K562 (cell line): ENCODE measurements around the gene NHSL2. TPM values are rescaled to one million over a fixed set of nuclear protein-coding genes. Genes with fewer than 3 reads are reported as not detected.

Experiments used
- ATAC-seq: fragments of 200-7000 bp; cut with Tn5 transposase; 3 replicates; pipeline ENCODE4 v1.9.1; 2020; ENCODE audit warnings: moderate library complexity
- BruUV-seq: library from RNA; stranded (reverse); fragments of 400-500 nt; replicated peaks from 2 replicates; lab custom pipeline; 2021; lab: Mats Ljungman, UMichigan
- CTCF ChIA-PET: fragments of 300-600 bp; formaldehyde crosslinking; extraction: SDS; loops from one replicate; lab custom pipeline; 2021; ENCODE audit warnings: low intra/inter-chr PET ratio; lab: Yijun Ruan, JAX
- POLR2A ChIA-PET: fragments of 300-600, 350-650 bp; sonication (Branson Sonifier 250); formaldehyde crosslinking; extraction: SDS; loops from one replicate; lab custom pipeline; 2021; ENCODE audit warnings: antibody characterized with exemption, inconsistent platforms; lab: Yijun Ruan, JAX
- DNase-seq, 4 experiments: peaks; one replicate each; pipeline versions ENCODE4 v3.0.0 to v3.0.0-alpha.2; 2011 to 2018; ENCODE audit warnings: low spot score in 3 of 4, mixed read lengths in 3 of 4; ENCODE audit errors: extremely low read depth in 1 of 4
- FAIRE-seq: peaks from 2 replicates; lab custom pipeline; 2011; peaks lifted over from hg19 to GRCh38; lab: Jason Lieb, UNC
- H2AFZ ChIP-seq: 2 replicates; pipeline ENCODE4 v1.6.0; 2011; ENCODE audit warnings: low read depth, low read length, control low read depth, inconsistent platforms
- H3K27ac ChIP-seq: fragments of 200-600 bp; 3 replicates; pipeline ENCODE4 v1.8.0; 2011; ENCODE audit warnings: low read depth, mild to moderate bottlenecking, control low read depth, inconsistent platforms, low read length, moderate library complexity, mixed read lengths; ENCODE audit errors: extremely low read depth
- H3K27me3 ChIP-seq, 2 experiments: fragments of 300-600 bp in 1 of 2; 2 replicates in 1 of 2; 3 replicates in 1 of 2; pipeline versions ENCODE4 v1.6.0 to v1.8.0; 2011; ENCODE audit warnings: inconsistent platforms in 2 of 2, low read length in 2 of 2, mild to moderate bottlenecking in 1 of 2, mixed read lengths in 1 of 2, moderate library complexity in 1 of 2; ENCODE audit not compliant: control insufficient read depth in 2 of 2, insufficient read depth in 2 of 2
- H3K36me3 ChIP-seq: fragments of 300-600 bp; 3 replicates; pipeline ENCODE4 v1.8.0; 2011; ENCODE audit warnings: mild to moderate bottlenecking, low read length, inconsistent platforms; ENCODE audit not compliant: control insufficient read depth, insufficient read depth
- H3K4me1 ChIP-seq, 2 experiments: fragments of 200-600 bp in 1 of 2; replicated peaks in 1 of 2; 2 replicates in 1 of 2; 3 replicates in 1 of 2; pipeline versions ENCODE4 v1.5.1 to v1.8.0; 2011; ENCODE audit warnings: inconsistent platforms in 2 of 2, low read length in 2 of 2, mild to moderate bottlenecking in 1 of 2, mixed read lengths in 1 of 2, moderate library complexity in 1 of 2; ENCODE audit not compliant: control insufficient read depth in 2 of 2, insufficient read depth in 2 of 2
- H3K4me2 ChIP-seq: 2 replicates; pipeline ENCODE4 v1.6.1; 2011; ENCODE audit warnings: low read length, control low read depth, inconsistent platforms, mixed read lengths; ENCODE audit not compliant: insufficient read depth
- H3K4me3 ChIP-seq: fragments of 200-600 bp; sonication (generic), shearing (Covaris generic); 2 replicates; pipeline ENCODE4 v1.5.1; 2016; ENCODE audit warnings: control low read depth, inconsistent platforms
- H3K79me2 ChIP-seq: fragments of 200-600 bp; 3 replicates; pipeline ENCODE4 v1.8.0; 2011; ENCODE audit warnings: low read length, inconsistent platforms; ENCODE audit not compliant: control insufficient read depth, insufficient read depth
- H3K9ac ChIP-seq, 2 experiments: 2 replicates each; pipeline versions ENCODE4 v1.6.0 to v1.6.1; 2011; ENCODE audit warnings: low read depth in 2 of 2, low read length in 2 of 2, control low read depth in 1 of 2, inconsistent platforms in 1 of 2, mild to moderate bottlenecking in 1 of 2, mixed read lengths in 1 of 2; ENCODE audit not compliant: insufficient read depth in 1 of 2
- H3K9me1 ChIP-seq: one replicate; pipeline ENCODE4 v1.6.0; 2011; ENCODE audit warnings: inconsistent platforms, mild to moderate bottlenecking, low read length, moderate library complexity; ENCODE audit not compliant: control insufficient read depth, insufficient read depth
- H3K9me3 ChIP-seq: replicated peaks from 2 replicates; pipeline ENCODE4 v1.5.1; 2011; ENCODE audit warnings: low read depth, low read length, inconsistent platforms; ENCODE audit not compliant: control insufficient read depth, insufficient read depth
- H4K20me1 ChIP-seq: replicated peaks from 2 replicates; pipeline ENCODE4 v1.6.1; 2011; ENCODE audit warnings: low read length, inconsistent platforms, mixed read lengths; ENCODE audit not compliant: control insufficient read depth, insufficient read depth
- BCOR ChIP-seq: fragments of 450-650 bp; IDR thresholded peaks from 2 replicates; pipeline ENCODE4 v1.6.1; 2016
- DPF2 ChIP-seq: fragments of 450-650 bp; IDR thresholded peaks from 2 replicates; pipeline ENCODE4 v1.6.1; 2016
- HDAC2 ChIP-seq: fragments of 450-650 bp; IDR thresholded peaks from 2 replicates; pipeline ENCODE4 v1.6.1; 2016; ENCODE audit warnings: mild to moderate bottlenecking
- KDM1A ChIP-seq, 2 experiments: fragments of 450-650 bp; IDR thresholded peaks; 2 replicates each; pipeline ENCODE4 v1.6.1; 2016; ENCODE audit warnings: mild to moderate bottlenecking in 2 of 2
- POLR2H ChIP-seq: IDR thresholded peaks from 2 replicates; pipeline ENCODE4 v1.6.1; 2016; ENCODE audit warnings: missing genetic modification characterization, low read depth, mild to moderate bottlenecking, control low read depth, missing compliant biosample characterization, moderate library complexity
- RBM25 ChIP-seq: fragments of 200-400 bp; formaldehyde crosslinking; IDR thresholded peaks from 2 replicates; pipeline ENCODE4 v1.6.1; 2018; ENCODE audit warnings: low read length, low read depth, moderate library complexity; ENCODE audit not compliant: severe bottlenecking
- RFX1 ChIP-seq: fragments of 450-650 bp; IDR thresholded peaks from 2 replicates; pipeline ENCODE4 v1.6.1; 2016; ENCODE audit warnings: mild to moderate bottlenecking, moderate library complexity
- ZFP36 ChIP-seq: fragments of 150-350 bp; IDR thresholded peaks from 2 replicates; pipeline ENCODE4 v1.6.1; 2018; ENCODE audit warnings: low read length, low read depth; ENCODE audit not compliant: partially characterized antibody
- WGBS: fragments of 100-300 bp; shearing (Covaris generic); methylation state at CpG from one replicate; pipeline ENCODE4 v1.1.6; 2016; ENCODE audit warnings: low coverage, mixed read lengths; ENCODE audit not compliant: insufficient coverage; ENCODE audit errors: missing lambda C conversion rate; 5-methylcytosine and 5-hydroxymethylcytosine counted together
- in situ Hi-C: fragments of 300-500 bp; cut with MboI; formaldehyde crosslinking; loops from 4 replicates; pipeline ENCODE4 v1.15.0; 2018; ENCODE audit warnings: inconsistent platforms, mixed read lengths
- intact Hi-C: fragments of 100-400 bp; cut with micrococcal nuclease; formaldehyde crosslinking; loops from 2 replicates; pipeline ENCODE4 v1.14.2; 2022
- polyA plus RNA-seq, 8 experiments: library from polyadenylated mRNA; depleted of rRNA in 4 of 8; stranded (reverse) in 5 of 8; unstranded in 3 of 8; fragments of >200 nt; fragmentation: Nextera tagmentation in 2 of 8; fragmentation: Illumina TruSeq in 1 of 8; extraction: Ambion mirVana in 2 of 8; extraction: Trizol in 1 of 8; gene quantifications; 2 replicates each; pipeline versions ENCODE4 v1.2.1 to v1.2.3, GENCODE V29; 2011 to 2014; ENCODE audit warnings: inconsistent platforms in 1 of 8, missing spikeins in 1 of 8
- total RNA-seq, 7 experiments: library from RNA; depleted of rRNA in 6 of 7; stranded (reverse); fragments of >200 nt in 6 of 7; fragmentation: Illumina TruSeq in 2 of 7; extraction: Trizol in 2 of 7; gene quantifications; 2 replicates each; pipeline versions ENCODE4 v1.2.1 to v1.2.3, GENCODE V29; 2011 to 2021; ENCODE audit warnings: low replicate concordance in 1 of 7
- TF ChIP-seq, protein P1 (sequence below): fragments of 250-450 bp; sonication (Bioruptor Pico); IDR thresholded peaks from 2 replicates; pipeline ENCODE4 v1.5.0; 2021

The NHSL2 gene
- total and polyA plus RNA-seq, 9 of the 15 experiments (the other 6 are each of a cell fraction or from before 2014, with no cell fraction given), result 0.02 TPM; not detected in 8

DNA sequence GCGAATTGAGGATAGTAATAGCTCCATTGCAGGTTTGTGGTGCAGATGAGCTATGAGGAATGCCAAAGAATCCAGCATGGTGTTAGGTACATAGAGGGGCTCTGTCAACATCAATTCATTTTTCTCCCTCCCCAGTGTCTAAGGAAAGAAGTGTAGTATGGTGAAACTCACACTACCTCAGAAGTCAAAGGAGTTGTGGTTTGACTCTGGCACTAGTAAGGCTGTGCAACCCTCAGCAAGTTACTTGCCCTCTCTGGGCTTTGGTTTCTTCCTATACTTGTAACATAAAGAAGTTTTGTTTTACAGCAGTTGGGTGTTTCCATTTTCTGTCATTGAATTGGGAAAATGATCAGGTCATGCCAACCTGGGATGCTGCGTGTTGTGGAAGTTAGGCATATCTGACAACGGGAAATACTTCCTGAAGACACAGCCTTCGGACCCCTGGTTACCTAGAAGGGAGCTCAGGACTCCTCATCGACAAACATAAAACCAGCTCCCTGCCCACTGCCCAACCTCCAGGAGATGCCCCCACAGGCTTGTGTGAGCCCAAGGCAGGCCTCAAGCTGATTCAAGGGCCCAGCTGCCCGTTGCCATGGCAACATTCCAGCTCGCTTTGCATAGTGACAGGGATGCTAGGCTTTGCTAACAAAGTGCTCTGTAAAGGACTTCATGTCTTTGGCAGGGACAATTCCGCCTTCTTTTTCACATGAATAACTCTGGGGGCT is 149.7 kb downstream of the NHSL2 start:
- no peaks in the 10 kb centered on the region for H3K79me2 ChIP-seq
- 2% methylated on average over 6 of the region's 8 CpGs for WGBS
- H3K27me3 ChIP-seq, result peaks cover 0 to 10% of the 10 kb centered on the region in 2 experiments; a peak in 2 of 5 replicates
- H4K20me1 ChIP-seq, result no peaks in the 10 kb centered on the region
- H3K27ac ChIP-seq, result no peak overlapping the region
- ChIA-PET CTCF (no interaction called here), POLR2A (interaction anchor here (0.6 to 0.8 kb wide), 2 partner anchors 8 to 11 kb away, joined by 3 to 4 read pairs; no protein-coding TSS in a partner anchor)
- H3K9me1 ChIP-seq, result no peaks in the 10 kb centered on the region
- no peak overlapping the region for H3K4me2 ChIP-seq
- H3K4me3 ChIP-seq, result no peak overlapping the region
- FAIRE-seq (no peak), DNase-seq (no peak), ATAC-seq (no peak)
- H2AFZ ChIP-seq, result no peak overlapping the region
- intact Hi-C loops (no loop called here), in situ Hi-C loops (no loop called here)
- H3K9me3 ChIP-seq, result no peaks in the 10 kb centered on the region
- no peaks in the 10 kb centered on the region for H3K36me3 ChIP-seq
- no peak overlapping the region for H3K9ac ChIP-seq
- peak; percentile 68 for TF ChIP-seq ZFP36
- no peak for TF ChIP-seq POLR2H (tag)
- TF ChIP-seq KDM1A (IDR thresholded peaks at IDR 0.05), result 0 out of 4 replicates have a peak, but pooled peaks of 1 of the 2 experiments have one; percentile 13
- peak; percentile 81 for TF ChIP-seq RBM25
- TF ChIP-seq, protein P1, sequence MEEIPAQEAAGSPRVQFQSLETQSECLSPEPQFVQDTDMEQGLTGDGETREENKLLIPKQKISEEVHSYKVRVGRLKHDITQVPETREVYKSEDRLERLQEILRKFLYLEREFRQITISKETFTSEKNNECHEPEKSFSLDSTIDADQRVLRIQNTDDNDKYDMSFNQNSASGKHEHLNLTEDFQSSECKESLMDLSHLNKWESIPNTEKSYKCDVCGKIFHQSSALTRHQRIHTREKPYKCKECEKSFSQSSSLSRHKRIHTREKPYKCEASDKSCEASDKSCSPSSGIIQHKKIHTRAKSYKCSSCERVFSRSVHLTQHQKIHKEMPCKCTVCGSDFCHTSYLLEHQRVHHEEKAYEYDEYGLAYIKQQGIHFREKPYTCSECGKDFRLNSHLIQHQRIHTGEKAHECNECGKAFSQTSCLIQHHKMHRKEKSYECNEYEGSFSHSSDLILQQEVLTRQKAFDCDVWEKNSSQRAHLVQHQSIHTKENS, result no peak
- peak; percentile 87 for TF ChIP-seq RFX1
- TF ChIP-seq DPF2, result no peak
- peak; percentile 40; the same call in 1 of the 2 replicates for TF ChIP-seq HDAC2
- TF ChIP-seq BCOR, result peak; percentile 53
- H3K4me1 ChIP-seq, result no peaks in the 10 kb centered on the region
- BruUV-seq, result no TSS peak
